ENCODE results near the gene MAGEA4. TPM values are rescaled to one million over a fixed set of nuclear protein-coding genes. Genes with fewer than 3 reads are reported as not detected.
"Not testable (repeated sequence)": the region's sequence is repeated elsewhere in the genome, so short reads cannot be mapped to it uniquely, and the experiment has no call there.

Gene MAGEA4
- total RNA-seq, 1 experiment from 2014 or later = not detected

DNA sequence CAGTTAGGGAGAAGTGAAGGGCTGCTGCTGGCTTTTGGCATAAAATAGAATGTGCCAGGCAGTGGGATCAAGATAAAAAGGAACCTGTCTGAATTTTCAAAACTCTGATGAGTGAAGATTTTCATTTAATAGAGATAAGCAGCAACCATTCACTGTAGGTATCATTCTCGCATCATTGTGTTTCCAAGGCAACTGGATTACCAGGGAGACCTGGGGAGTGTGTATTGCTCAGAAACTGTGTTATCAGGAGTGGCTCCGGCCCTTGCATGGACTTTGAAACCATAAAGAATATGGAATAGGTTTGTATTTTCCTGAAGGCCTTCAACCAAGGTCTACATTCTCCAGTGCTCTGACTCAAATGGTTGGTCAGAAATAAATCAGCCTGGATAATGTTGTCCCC lies 23.3 kb upstream of the MAGEA4 start:
- Histone ChIP-seq H3K27ac (ENCODE audit: low read length) (no peak overlapping the region), H3K36me3 (ENCODE audit: insufficient read depth, low read length) (no peaks in the 10 kb centered on the region), H3K4me1 (ENCODE audit: low read length) (no peaks in the 10 kb centered on the region)

DNA sequence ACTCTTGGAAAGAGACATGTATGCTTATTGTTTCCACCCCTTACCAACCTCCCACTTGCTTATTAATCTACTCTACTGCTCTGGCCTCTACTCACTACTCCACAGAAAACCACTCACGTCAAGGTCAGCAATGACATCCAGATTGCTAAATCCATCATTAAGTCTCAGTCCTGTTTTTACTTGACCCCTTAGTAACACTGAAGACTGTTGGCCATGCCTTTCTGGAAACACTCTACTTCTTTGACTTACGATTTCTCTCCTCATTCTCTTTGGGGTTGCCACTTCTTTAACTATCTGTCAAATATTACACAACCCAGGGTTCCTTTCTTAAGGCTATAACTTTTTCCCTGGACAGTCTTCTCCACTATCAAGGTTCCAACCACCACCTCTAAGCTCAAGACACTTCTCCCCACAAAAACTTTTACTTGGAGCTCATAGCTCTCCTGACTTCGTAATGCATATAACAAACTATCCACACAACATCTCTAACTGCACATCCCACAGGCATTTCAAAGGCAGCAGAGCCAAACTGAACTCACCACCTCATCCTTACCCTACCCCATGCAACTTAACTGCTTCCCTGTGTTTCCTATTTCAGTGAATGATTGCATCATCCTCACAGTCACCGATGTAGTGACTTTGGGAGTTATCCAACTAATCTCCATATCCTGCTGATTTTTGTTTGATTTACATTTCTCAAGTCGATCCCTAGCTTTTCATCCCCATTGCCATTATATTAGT lies 15.8 kb upstream of the MAGEA4 start:
- Histone ChIP-seq H3K4me3 (ENCODE audit: low read length) (no peak overlapping the region), H3K27me3 (ENCODE audit: low read length) (no peaks in the 10 kb centered on the region), H4K20me1 (ENCODE audit: insufficient read depth, low read depth, low read length) (no peaks in the 10 kb centered on the region), H3K4me2 (ENCODE audit: low read depth, low read length, poor library complexity, severe bottlenecking) (no peak overlapping the region), H2AFZ (ENCODE audit: low read length) (no peak overlapping the region), H3K27ac (ENCODE audit: low read length) (no peak overlapping the region), H3K9ac (ENCODE audit: low read length) (no peak overlapping the region), H3K9me2 (replicated peaks; ENCODE audit: insufficient read depth, low read length) (no peaks in the 10 kb centered on the region; the same call in 1 of the 2 replicates), H3K4me1 (ENCODE audit: low read length) (no peaks in the 10 kb centered on the region), H3K36me3 (ENCODE audit: insufficient read depth, low read length) (no peaks in the 10 kb centered on the region), H3K9me3 (ENCODE audit: low read length) (no peaks in the 10 kb centered on the region), H3K79me2 (ENCODE audit: low read length) (no peaks in the 10 kb centered on the region)
- DNase-seq = no peak

More for the DNA sequence above, 23.3 kb upstream of the MAGEA4 start:
- no peak for DNase-seq
- Histone ChIP-seq H3K27me3 (ENCODE audit: low read length) (no peaks in the 10 kb centered on the region), H3K4me3 (ENCODE audit: low read length) (no peak overlapping the region), H3K79me2 (ENCODE audit: low read length) (no peaks in the 10 kb centered on the region), H3K4me2 (ENCODE audit: low read depth, low read length, poor library complexity, severe bottlenecking) (no peak overlapping the region), H4K20me1 (ENCODE audit: insufficient read depth, low read depth, low read length) (no peaks in the 10 kb centered on the region), H3K9ac (ENCODE audit: low read length) (no peak overlapping the region), H2AFZ (ENCODE audit: low read length) (no peak overlapping the region), H3K9me3 (ENCODE audit: low read length) (no peaks in the 10 kb centered on the region), H3K9me2 (replicated peaks; ENCODE audit: insufficient read depth, low read length) (no peaks in the 10 kb centered on the region; the same call in 1 of the 2 replicates)

DNA sequence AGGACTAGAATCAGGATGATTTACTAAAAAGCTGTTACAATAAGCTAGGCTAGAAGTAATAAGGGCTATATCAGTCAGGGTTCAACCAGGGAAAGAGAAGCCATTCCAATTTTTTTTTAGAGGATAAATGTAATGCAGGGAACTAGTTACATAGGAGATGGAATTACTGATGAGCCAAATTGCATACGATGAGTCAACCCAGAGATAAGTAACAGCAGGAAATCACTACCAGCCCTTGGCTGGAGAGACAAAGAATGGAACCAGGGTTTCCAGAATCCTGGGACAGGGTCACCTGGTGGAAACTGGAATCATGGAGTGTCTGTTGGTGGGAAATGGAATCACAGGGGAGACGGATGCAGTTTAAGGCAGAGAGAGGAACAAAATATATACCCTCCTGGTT lies 13.1 kb upstream of the MAGEA4 start:
- H3K27me3 ChIP-seq (ENCODE audit: low read length) = no peaks in the 10 kb centered on the region
- H3K4me3 ChIP-seq (ENCODE audit: low read length) = no peak overlapping the region
- H3K4me2 ChIP-seq (ENCODE audit: low read depth, low read length, poor library complexity, severe bottlenecking) = no peak overlapping the region

DNA sequence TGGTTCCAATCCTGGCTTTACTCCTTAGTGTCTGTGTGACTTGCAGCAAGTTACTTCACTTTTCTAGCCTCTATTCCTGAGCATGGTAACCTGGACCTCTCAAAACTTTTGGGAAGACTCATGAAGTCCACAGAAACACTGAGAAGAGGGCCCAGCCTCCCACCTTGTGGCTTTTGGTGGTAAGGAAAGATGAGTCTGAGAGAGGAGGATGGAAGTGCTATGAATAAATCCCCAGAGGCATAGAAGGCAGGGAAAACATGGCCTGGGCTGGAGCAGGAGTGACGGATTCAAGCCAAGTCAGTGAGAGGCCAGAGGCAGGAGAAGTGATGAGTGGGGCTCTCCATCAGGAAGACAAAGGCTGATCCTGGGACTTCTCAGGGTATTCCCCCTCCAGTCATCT lies 10.9 kb upstream of the MAGEA4 start:
- H2AFZ ChIP-seq (ENCODE audit: low read length) = no peak overlapping the region
- no peak overlapping the region for H3K27ac ChIP-seq (ENCODE audit: low read length)
- no peaks in the 10 kb centered on the region for H3K27me3 ChIP-seq (ENCODE audit: low read length)
- H4K20me1 ChIP-seq (ENCODE audit: insufficient read depth, low read depth, low read length) = no peaks in the 10 kb centered on the region
- no peaks in the 10 kb centered on the region for H3K79me2 ChIP-seq (ENCODE audit: low read length)
- DNase-seq = no peak
- H3K4me3 ChIP-seq (ENCODE audit: low read length) = no peak overlapping the region
- H3K4me1 ChIP-seq (ENCODE audit: low read length) = no peaks in the 10 kb centered on the region
- H3K36me3 ChIP-seq (ENCODE audit: insufficient read depth, low read length) = no peaks in the 10 kb centered on the region
- H3K9ac ChIP-seq (ENCODE audit: low read length) = no peak overlapping the region
- no peaks in the 10 kb centered on the region for H3K9me3 ChIP-seq (ENCODE audit: low read length)
- H3K9me2 ChIP-seq (replicated peaks; ENCODE audit: insufficient read depth, low read length) = no peaks in the 10 kb centered on the region
- no peak overlapping the region for H3K4me2 ChIP-seq (ENCODE audit: low read depth, low read length, poor library complexity, severe bottlenecking)

More for the DNA sequence above, 13.1 kb upstream of the MAGEA4 start:
- H2AFZ ChIP-seq (ENCODE audit: low read length) = no peak overlapping the region
- no peaks in the 10 kb centered on the region for H3K9me2 ChIP-seq (replicated peaks; ENCODE audit: insufficient read depth, low read length)
- H3K79me2 ChIP-seq (ENCODE audit: low read length) = no peaks in the 10 kb centered on the region
- no peaks in the 10 kb centered on the region for H4K20me1 ChIP-seq (ENCODE audit: insufficient read depth, low read depth, low read length)
- no peaks in the 10 kb centered on the region for H3K9me3 ChIP-seq (ENCODE audit: low read length)
- no peak for DNase-seq
- H3K4me1 ChIP-seq (ENCODE audit: low read length) = no peaks in the 10 kb centered on the region
- no peak overlapping the region for H3K27ac ChIP-seq (ENCODE audit: low read length)
- no peak overlapping the region for H3K9ac ChIP-seq (ENCODE audit: low read length)
- no peaks in the 10 kb centered on the region for H3K36me3 ChIP-seq (ENCODE audit: insufficient read depth, low read length)

DNA sequence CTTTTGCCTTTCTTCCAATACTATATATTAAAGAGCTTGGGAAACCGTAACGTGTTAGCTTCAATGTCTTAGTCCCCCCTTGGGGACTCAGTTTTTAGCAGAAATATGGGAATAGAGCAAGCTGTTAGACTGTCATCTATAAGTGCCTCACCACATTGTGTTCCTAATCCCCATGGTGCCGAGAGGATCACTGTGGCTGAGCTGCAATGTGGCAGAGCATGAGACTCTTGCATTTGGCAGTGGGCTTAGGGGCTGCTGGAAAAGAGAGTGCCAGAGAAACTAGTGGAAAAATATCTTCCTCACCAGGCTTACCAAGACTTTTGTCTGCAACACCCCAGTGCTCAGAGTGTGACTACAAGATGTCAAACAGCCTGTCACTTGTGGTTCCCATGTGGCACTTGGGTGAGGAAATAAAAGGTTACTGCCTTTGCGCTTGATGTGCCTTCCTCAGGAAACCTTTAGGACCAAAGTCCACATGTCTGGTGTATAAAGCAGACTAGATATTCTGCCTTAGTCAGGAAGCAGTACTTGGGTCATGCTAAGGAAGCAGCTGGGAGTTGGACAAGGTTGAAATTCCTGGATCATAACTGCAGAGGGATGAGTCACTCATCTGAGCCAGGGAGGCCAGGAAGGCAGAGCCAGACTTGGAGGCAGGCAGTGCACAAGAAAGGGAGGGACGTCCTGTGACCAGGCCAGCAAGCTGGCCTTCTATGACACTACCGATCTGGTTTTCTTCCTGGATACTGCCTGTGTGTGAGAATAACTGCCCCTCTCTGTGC lies 9.7 kb upstream of the MAGEA4 start:
- no peak overlapping the region for H3K27ac ChIP-seq (ENCODE audit: low read length)
- H4K20me1 ChIP-seq (ENCODE audit: insufficient read depth, low read depth, low read length) = no peaks in the 10 kb centered on the region
- no peaks in the 10 kb centered on the region for H3K9me2 ChIP-seq (replicated peaks; ENCODE audit: insufficient read depth, low read length)
- H3K9ac ChIP-seq (ENCODE audit: low read length) = no peak overlapping the region
- no peak overlapping the region for H3K4me3 ChIP-seq (ENCODE audit: low read length)
- no peaks in the 10 kb centered on the region for H3K36me3 ChIP-seq (ENCODE audit: insufficient read depth, low read length)
- H3K27me3 ChIP-seq (ENCODE audit: low read length) = no peaks in the 10 kb centered on the region
- no peak for DNase-seq
- no peaks in the 10 kb centered on the region for H3K79me2 ChIP-seq (ENCODE audit: low read length)
- H3K9me3 ChIP-seq (ENCODE audit: low read length) = no peaks in the 10 kb centered on the region
- no peak overlapping the region for H3K4me2 ChIP-seq (ENCODE audit: low read depth, low read length, poor library complexity, severe bottlenecking)
- H3K4me1 ChIP-seq (ENCODE audit: low read length) = no peaks in the 10 kb centered on the region
- H2AFZ ChIP-seq (ENCODE audit: low read length) = no peak overlapping the region

DNA sequence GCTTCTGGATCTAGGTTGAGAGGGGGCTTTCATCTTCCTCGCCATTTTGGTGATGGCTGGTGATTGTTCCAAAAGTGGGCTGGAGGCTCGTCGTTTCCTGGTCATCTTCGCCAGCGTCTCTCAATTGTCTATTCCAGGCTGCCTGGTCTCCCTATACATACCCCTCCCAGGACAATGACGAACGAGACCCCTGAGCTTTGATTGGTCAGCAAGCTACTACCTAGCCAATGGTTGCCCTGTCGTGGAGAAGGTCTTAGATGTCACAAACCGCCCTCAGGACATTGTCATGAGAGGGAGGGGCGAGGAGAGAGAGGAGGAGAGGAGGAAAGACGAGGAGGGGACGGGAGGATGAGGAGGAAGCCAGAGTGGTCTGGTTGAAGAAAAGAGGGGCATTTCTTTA lies 7.7 kb upstream of the MAGEA4 start:
- no peak overlapping the region for H3K4me3 ChIP-seq (ENCODE audit: low read length)
- no peaks in the 10 kb centered on the region for H3K9me3 ChIP-seq (ENCODE audit: low read length)
- no peaks in the 10 kb centered on the region for H3K36me3 ChIP-seq (ENCODE audit: insufficient read depth, low read length)
- H3K79me2 ChIP-seq (ENCODE audit: low read length) = no peaks in the 10 kb centered on the region
- no peaks in the 10 kb centered on the region for H3K4me1 ChIP-seq (ENCODE audit: low read length)
- no peak for DNase-seq
- no peaks in the 10 kb centered on the region for H3K9me2 ChIP-seq (replicated peaks; ENCODE audit: insufficient read depth, low read length)
- no peak overlapping the region for H2AFZ ChIP-seq (ENCODE audit: low read length)
- H3K4me2 ChIP-seq (ENCODE audit: low read depth, low read length, poor library complexity, severe bottlenecking) = no peak overlapping the region
- H4K20me1 ChIP-seq (ENCODE audit: insufficient read depth, low read depth, low read length) = no peaks in the 10 kb centered on the region
- no peak overlapping the region for H3K9ac ChIP-seq (ENCODE audit: low read length)
- H3K27ac ChIP-seq (ENCODE audit: low read length) = no peak overlapping the region
- no peaks in the 10 kb centered on the region for H3K27me3 ChIP-seq (ENCODE audit: low read length)

DNA sequence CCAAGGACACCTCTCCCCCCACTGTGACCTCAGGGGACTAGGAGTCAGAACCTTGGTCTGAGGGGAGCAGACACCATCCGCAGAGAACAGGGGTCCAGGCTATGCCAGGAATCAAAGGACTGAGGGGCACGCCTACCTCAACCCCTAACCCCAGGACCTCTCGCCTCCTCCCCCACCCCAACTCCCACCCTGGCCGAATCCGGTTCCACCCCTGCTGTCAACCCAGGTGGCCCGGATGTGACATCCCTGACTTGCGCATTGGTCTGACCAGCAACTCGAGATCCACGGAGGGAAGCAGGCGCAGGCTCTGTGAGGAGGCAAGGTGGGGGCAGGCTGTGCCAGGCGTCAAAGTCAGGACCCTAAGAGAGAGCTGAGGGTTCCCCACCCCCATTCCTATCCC lies 468 bp upstream of the MAGEA4 start:
- Histone ChIP-seq H2AFZ (ENCODE audit: low read length) (no peak overlapping the region), H3K36me3 (ENCODE audit: insufficient read depth, low read length) (no peaks in the 10 kb centered on the region), H3K4me3 (ENCODE audit: low read length) (no peak overlapping the region)

DNA sequence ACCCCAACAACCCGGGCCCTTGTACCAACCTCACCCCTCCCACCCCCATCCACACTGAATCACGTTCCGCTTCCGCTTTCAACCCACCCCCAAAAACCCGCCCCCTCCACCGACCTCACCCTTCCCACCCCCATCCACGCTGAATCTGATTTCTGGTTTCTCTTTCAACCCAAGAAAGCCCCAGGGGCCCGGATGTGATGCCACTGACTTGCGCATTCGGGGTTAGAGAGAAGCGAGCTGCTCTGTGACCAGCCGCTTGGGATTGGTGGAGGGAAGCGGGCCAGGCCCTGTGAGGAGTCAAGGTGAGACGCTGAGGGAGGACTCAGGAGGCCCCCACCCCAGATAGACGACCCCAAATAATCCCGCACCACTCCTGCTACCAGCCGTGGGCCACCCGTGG lies 6.0 kb downstream of the MAGEA4 start:
- not testable (repeated sequence) for H3K4me2 ChIP-seq (ENCODE audit: low read depth, low read length, poor library complexity, severe bottlenecking); H3K36me3 ChIP-seq (ENCODE audit: insufficient read depth, low read length); H2AFZ ChIP-seq (ENCODE audit: low read length); H4K20me1 ChIP-seq (ENCODE audit: insufficient read depth, low read depth, low read length); H3K27ac ChIP-seq (ENCODE audit: low read length); H3K79me2 ChIP-seq (ENCODE audit: low read length); H3K9ac ChIP-seq (ENCODE audit: low read length); H3K9me3 ChIP-seq (ENCODE audit: low read length); H3K9me2 ChIP-seq (replicated peaks; ENCODE audit: insufficient read depth, low read length); DNase-seq; H3K4me3 ChIP-seq (ENCODE audit: low read length); H3K27me3 ChIP-seq (ENCODE audit: low read length); H3K4me1 ChIP-seq (ENCODE audit: low read length)

More for the DNA sequence above, 468 bp upstream of the MAGEA4 start:
- H3K9me3 ChIP-seq (ENCODE audit: low read length) = no peaks in the 10 kb centered on the region
- no peaks in the 10 kb centered on the region for H3K79me2 ChIP-seq (ENCODE audit: low read length)
- H3K9ac ChIP-seq (ENCODE audit: low read length) = no peak overlapping the region
- no peaks in the 10 kb centered on the region for H4K20me1 ChIP-seq (ENCODE audit: insufficient read depth, low read depth, low read length)
- no peak for DNase-seq
- no peak overlapping the region for H3K27ac ChIP-seq (ENCODE audit: low read length)
- H3K9me2 ChIP-seq (replicated peaks; ENCODE audit: insufficient read depth, low read length) = no peaks in the 10 kb centered on the region
- H3K4me1 ChIP-seq (ENCODE audit: low read length) = no peaks in the 10 kb centered on the region
- H3K27me3 ChIP-seq (ENCODE audit: low read length) = no peaks in the 10 kb centered on the region
- no peak overlapping the region for H3K4me2 ChIP-seq (ENCODE audit: low read depth, low read length, poor library complexity, severe bottlenecking)

All from Karpas-422 (cell line).